ENCODE measurements around the gene C2orf42.
"Not testable (repeated sequence)": the region's sequence is repeated elsewhere in the genome, so short reads cannot be mapped to it uniquely, and the experiment has no call there.

Gene C2orf42

DNA sequence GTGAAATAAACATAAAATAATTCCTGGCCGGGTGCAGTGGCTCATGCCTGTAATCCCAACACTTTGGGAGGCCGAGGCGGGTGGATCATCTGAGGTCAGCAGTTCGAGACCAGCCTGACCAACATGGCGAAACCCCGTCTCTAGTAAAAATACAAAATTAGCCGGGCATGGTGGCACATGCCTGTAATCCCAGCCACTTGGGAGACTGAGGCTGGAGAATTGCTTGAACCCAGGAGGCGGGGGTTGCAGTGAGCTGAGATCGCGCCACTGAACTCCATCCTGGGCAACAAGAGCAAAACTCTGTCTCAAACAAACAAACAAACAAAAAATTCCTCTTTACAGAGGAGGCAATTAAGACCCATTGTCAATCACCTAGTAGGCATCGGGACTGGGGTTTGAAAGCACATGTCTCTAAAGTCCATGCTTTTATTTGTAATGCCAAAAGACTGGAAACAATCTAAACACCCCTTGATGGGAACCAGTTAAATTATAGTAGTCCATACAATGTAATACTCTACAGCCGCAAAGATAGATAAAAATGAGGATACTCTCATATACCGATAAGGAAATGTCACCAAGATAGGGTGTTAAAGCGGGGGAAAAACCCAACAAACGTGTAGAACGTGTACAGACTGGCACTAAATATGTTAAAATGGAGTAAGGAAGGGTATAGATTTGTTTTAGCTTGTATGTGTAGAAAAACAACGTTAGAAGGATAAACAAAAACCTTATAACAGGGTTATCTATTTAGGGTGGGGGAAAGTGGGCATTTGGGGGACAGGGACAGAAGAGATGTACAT is 59.3 kb downstream of the C2orf42 start:
- not testable (repeated sequence) for DNase-seq

DNA sequence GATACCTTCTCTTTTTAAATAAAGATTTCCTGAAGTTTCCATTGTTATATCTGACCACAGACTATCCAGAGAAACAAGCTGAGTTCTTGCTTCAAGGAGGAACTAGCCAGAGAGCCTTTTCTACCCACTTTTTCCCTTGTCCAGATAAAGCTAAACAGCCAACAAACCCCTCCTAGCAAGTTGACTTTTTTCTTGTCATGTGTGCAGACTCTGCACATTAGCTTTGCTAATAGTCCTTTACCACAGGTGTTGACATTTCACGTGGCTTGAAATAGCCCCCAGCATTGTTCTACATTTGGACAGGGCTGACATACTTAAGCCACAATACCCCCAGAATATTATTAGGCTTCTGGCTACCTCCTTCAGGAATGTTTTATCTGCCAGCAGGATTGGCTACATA is 62.8 kb downstream of the C2orf42 start:
- no peak for DNase-seq

DNA sequence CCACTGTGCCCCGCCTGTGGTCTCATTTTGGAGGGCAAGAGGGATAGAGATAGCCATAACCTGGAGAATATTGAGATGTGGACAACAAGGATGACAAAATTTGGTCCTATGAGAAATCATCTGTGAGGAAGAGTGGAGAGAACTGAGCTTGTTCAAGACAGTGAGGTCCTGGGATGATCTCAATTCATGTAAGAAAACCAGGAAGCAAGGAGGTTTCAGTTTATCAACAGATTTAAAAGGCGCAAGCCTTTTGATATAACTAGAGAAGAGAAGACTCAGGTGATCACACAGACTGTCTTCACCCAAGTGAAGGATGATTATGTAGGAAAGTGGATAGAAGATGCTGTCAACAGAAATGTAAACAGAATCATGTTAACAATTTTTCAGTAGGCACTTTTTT is 64.4 kb downstream of the C2orf42 start:
- DNase-seq, result no peak

DNA sequence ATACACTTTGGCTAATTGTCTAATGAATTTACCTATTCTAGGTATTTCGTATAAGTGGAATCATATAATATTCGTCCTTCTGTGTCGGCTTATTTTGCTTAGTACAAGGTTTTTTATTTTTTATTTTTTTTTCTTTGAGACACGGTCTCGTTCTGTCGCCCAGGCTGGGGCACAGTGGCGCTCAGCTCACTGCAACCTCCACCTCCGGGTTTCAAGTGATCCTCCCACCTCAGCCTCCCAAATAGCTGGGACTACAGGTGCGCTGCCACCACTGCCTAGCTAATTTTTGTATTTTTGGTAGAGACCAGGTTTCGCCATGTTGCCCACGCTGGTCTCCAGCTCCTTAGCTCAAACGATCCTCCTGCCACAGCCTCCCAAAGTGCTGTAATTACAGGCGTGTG is 65.3 kb downstream of the C2orf42 start:
- no peak for DNase-seq

DNA sequence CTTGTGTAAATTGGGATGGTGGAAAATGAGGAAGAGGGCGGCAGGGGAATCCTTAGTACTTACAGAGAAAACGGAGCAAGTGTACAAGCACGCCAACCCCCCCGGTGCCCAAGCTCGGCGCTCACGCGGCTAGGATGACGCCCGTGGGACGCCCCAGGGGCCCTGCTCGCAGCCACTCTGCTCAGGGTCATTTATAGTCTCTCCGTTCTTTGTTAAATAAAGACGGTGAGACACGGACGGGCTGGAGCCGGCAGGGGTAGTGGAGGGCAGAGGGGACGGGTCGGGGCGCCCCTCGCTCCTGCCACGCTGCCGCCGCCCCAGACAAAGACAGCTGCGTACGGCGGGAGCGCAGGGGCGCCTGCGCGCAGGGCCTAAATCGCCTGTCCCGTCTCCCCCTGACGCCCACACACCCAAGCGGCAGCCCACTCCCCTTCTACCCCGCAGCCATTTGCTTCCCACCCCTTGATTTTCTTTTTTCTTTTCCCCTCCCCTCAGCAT is 65.8 kb downstream of the C2orf42 start:
- DNase-seq, result peak; percentile 75

DNA sequence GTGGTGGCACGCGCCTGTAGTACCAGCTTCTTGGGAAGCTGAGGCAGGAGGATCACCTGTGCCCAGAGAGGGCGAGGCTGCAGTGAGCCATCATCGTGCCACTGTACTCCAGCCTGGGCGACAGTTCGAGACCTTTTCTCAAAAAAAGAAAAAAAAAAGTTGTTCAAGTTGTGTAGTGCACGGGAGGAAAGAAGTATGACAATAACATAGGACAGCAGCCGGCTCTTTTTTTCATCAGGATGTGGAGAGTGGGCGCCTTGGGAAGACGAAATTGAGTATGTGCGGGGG is 67.0 kb downstream of the C2orf42 start:
- no peak for DNase-seq

DNA sequence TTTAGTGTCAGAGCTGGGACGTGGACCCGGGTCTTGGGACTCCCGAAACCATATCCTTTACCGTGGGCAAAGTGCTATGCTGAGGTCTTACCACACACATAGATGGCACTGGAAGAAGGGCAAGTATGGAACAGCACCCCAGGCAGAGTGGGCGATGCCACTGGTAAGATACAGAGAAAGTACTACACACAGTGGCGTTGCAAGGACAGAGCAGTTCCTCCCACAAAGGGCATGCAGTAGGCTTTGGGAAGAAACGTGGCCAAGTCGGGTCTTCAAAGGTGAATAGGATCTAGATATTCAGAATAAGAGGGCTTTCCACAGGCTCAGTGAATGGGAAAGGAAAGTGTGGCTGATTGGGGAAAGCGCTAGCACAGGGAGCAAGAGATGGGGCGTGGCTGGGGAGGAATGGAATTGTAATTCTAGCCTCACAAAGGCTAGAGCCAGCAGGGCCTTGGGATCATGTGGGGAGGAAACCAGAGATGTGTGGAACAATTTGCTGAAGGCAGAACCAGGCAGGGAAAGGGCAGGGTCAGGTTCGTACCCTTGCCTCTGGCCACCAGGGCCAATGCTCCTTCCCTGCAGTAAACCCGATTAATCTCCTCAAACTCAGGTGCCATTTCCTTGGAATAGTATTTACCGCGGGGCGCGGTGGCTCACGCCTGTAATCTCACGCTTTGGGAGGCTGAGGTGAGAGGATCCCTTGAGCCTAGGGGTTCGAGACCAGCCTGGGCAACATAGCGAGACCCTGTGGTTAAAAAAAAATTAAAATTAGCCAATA is 67.6 kb downstream of the C2orf42 start:
- DNase-seq, result no peak

DNA sequence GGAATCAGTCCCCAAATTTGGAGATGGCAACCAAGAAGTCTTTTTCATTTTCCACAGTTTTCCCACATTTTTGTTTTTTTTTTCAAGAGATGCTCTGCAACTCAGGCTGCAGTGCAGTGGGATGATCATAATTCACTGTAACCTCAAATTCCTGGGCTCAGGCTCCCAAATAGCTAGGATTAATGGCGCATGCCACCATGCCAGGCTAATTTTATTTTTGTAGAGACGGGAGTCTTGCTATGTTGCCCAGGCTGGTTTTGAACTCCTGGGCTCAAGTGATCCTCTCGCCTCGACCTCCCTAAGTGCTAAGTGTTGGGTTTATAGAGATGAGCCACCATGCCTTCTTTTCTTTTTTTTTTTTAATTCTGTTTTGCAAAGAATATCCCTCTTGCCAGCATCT is 68.3 kb downstream of the C2orf42 start:
- no peak for DNase-seq

DNA sequence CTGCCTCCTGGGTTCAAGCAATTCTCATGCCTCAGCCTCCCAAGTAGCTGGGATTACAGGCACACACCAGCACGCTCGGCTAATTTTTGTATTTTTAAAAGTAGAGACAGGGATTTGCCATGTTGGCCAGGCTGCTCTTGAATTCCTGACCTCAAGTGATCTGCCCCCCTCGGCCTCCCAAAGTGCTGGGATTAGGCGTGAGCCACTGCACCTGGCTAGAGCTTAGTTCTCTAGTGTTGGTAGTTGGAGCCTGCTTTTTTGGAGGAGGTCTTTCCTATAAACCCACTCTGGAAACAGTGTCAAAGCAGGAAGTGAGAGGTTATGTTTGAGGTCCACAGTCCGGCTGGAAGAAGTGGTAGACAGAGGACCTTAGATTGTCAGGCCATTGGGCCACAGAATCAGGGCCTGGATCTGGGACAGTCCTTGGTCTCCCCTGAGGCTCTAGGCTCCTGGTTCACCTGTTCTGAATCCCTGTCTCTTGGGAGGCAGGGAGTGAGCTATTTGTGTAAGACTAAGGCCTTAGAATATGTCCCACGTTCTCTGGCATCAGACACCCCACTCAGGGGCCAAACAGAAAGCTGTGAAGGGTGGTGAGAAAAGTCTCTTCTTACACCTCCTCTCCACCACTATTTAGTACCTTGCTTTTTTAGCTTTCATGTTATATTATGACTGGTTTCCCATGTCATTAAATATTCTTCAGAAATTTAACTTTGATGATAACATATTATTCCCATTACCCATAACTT is 69.0 kb downstream of the C2orf42 start:
- no peak for DNase-seq

DNA sequence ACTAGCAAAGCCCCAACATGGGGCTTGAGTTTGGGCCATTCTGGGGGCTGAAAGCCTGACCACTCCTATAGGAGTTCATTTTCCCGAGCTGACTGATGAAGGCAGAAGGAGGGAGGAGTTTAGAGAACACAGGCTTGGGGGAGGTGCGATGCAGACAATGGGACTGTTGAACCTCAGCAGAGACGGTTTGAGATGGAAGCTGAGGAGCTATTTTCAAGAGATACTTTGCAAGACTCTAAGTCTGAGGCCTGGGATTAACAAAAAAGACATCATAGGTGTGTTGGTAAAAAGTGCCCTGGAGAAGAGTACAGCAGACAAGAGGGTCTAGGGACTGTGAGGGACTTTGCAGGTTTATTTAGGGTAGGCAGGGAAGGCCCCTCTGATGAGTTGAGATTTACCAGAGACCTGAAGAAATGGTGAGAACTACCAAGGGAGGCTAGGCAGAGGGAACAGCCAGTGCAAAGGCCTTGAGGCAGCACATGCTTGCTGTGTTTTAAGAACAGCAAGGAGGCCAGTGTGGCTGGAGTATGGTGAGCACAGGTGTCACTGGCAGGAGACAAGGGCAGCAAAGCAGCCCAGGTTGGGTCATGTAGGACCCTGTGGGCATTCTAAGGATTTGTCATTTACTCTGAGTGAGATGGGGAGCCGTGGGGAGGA is 71.9 kb downstream of the C2orf42 start:
- no peak for DNase-seq

DNA sequence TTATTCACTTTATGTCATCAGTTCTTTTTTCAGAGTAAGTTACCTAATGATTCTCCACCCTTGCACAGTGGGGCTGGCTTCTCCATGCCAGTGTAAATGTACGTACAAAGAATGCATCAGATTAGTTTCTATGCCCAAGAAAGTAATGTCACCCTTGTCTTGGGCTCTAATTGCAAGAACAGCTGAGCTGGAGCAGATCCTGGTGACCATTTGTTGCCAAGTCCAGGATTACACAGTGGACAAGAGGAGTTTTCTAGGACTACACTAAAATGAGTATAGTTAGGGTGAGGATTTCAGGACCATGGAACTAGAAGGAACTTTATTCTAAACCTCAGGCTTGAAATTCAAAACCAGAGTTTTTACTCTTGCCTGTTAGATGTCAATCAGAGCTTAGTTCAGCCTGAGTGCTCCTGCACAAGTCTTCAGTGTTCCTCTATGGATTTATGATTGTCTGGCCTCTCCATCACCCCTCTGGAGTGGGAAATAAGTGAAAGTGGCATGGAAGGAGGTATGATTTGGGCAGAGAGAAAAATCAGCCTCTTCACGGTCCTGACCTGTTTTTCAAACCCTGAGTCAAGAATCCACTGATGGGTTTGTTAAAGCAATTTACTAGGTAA is 73.8 kb downstream of the C2orf42 start:
- DNase-seq, result no peak

DNA sequence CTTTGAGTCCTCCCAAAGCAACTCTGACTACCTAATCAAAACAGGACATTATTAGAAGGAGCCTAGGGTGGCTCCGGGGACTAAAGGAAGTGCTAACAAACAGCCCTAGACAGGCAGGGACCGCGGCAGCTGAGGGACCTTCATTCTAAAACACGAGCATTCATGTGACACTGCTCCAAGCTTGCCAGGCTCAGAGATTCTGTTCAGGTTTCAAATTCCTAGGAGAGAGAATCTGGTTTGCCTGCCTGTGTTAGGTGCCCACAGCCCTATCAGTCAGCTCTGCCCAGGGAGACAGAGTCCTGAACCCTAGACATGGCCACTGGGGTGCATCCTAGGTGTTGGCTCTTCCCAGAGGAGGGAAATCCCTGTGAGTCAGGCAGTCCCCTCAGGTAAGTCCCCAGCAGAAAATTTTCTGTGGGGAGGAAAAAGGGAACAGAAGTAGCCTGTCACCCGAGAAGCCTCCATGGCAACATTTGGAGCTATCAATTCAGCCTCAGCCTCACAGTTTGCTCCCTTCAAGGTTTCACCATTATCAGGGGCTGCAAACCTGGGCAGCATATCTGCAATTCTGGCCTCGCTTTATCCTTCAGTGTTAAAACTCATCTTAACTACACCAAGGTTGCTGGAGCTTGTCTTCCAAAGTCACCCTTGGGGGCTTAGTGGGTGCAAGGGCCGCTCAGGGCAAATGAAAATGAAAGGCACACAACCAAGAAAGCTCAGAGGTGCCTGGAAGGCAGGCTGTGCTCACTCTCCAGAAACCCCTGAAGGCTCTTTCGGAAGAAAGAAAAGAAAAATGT is 75.0 kb downstream of the C2orf42 start:
- DNase-seq, result no peak

DNA sequence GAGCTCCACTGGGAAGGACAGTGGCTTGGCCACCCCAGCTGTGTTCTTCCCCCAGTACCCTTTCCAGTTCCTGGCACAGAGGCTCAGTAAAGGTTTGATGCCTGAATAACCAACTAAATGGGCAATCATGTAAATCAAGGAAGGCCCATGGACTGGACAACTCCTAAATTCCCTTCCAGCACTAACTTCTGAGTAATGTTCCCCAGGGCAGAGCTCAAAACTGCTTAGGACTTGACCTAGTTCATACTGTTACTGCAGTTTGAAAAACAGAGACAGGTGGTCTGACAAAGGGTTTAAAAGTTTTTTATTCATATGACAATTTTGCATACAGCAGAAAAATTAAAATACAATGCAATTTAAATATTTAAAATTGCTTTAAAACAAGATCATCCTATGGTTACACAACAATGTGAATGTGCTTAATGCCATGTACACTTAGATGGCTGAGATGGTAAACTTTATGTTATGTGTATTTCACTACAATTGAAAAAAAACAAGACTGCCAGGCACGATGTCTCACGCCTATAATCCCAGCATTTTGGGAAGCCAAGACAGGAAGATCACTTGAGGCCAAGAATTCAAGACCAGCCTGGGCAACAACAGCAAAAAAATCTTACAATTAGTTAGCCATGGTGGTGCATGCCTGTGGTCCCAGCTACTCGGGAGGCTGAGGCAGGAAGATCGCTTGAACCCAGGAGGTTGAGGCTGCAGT is 77.3 kb downstream of the C2orf42 start:
- no peak for DNase-seq

DNA sequence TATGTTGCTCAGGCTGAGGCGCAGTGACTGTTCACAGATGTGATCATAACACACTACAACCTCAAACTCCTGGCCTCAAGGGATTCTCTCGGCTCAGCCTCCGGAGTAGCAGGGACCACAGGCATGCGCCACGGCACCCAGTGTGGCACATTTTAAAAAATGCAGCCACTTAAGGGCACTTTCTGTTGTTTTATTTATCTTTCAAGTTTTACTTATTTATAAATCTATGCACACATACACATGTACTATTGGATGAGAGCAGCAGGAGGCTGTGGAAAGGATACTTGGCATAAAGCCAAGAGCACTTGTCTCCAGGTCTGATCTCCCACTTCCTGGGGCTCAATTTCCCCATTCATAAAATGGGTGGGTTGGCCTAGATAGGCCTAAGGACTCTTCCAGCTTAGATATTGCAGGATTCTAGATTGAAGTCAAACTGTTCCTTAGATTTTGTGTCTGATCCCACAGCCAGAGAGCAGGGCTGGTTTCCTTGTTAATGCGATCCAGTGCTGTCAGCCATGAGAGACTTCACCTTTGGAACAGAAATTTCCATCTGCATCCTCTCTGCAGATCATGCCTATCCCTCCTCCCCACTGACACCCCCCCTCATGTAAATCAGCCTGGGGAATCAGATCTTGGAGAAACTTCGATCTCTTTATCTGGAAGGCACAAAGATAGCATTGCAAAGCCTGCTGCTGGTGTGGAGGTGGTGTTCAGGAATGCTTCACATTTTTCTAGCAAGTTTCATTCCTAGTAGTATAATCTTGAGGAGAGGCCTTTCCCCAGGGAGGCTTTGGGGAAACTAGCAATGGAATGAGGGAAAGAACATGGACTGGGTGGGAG is 78.8 kb downstream of the C2orf42 start:
- no peak for DNase-seq

DNA sequence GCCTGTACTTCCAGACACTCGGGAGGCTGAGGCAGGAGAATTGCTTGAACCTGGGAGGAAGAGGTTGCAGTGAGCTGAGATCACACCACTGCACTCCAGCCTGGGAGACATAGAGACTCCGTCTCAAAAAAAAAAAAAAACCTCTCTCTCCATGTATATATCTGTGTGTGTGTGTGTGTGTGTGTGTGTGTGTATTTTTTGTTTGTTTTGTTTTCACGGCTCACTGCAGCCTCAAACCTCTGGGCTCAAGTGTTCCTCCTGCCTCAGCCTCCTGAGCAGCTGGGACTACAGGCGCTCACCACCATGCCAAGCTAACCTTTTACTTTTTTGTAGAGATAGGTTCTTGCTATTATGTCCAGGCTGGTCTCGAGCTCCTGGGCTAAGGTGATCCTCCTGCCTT is 80.4 kb downstream of the C2orf42 start:
- not testable (repeated sequence) for DNase-seq

DNA sequence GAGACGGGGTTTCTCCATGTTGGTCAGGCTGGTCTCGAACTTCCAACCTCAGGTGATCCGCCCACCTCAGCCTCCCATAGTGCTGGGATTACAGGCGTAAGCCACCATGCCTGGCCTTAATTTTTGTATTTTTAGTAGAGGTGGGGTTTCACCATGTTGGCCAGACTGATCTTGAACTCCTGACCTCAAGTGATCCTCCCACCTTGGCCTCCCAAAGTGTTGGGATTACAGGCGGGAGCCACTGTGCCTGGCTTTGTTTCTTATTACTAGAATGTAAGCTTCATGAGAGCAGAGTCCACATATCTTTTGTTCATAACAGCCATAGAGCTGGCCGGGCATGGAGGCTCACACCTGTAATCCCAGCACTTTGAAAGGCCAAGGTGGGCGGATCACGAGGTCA is 84.7 kb downstream of the C2orf42 start:
- DNase-seq, result not testable (repeated sequence)

DNA sequence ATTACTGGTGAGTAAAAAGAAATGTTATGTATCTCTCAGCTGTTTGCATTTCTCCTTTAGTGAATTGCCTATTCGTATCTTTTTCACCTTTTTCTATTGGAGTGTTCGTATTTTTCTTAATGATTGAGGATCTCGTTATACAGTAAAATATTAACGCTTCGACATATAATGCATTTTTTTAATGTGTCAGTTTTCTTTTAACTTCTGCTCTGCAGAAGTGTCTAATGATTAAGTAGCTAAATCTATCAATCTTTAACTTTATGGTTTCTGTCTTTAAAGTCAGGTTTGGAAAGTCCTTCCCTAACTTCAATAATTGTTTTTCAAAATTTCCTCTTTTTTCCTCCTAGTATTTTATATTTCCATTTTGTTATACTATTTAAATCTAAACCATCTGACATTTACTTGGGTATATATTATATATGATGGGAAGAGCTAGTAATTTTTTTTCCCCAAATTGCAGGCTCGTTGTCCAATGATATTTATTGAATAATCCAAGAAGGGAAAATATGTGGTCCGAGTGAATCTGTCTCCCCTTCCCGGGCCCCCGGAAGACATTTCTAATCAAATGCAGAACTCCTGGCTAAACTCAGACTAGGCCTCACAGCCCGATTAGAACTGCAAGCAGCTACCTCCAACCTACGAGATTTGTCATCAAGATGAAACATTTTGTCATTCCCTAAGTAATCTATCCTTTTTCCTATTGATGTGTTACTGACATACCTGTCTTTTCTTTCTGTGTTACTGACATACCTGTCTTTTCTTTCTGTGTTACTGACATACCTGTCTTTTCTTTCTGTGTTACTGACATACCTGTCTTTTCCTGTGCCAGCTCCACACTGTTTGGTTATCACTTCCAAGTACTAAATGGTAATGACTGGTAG is 86.3 kb downstream of the C2orf42 start:
- DNase-seq, result peak; percentile 65

DNA sequence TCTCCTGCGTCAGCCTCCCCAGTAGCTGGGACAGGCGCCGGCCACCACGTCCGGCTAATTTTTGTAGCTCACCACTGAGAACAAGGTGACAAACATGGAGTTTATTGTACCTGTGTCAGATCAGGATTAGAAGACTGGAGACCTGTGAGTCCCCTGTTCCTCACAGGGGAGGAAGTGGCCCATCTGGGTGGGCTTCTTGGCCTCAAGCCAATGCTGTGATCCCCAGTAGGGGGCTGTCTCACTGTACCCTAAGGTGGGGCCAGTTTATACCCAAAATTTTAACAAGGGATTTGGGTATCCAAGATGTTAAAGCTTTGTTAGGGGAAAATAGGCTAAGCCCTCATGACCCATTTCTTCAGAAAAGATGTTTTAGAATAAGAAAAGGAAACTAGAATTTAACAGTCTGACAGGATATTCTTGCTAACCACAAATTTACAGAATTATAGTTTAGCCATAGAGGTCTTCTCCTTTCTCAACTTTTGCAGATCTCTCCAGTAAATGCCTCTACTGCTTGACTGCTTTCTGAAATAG is 87.2 kb downstream of the C2orf42 start:
- DNase-seq, result peak; percentile 47

Measured in stimulated activated CD8-positive, alpha-beta memory T cell treated with anti-CD3 and anti-CD28 coated beads, Interleukin-4, amount 100 ng/mL, for 48 hours (primary cell).